DND-41 (cell line): ENCODE data around the gene LGALS3BP.

ENCODE experiments used
- EZH2 ChIP-seq: IDR thresholded peaks from 3 replicates; pipeline ENCODE4 v1.6.1; 2012; ENCODE audit warnings: borderline replicate concordance, low read depth, mild to moderate bottlenecking, moderate library complexity, low read length, inconsistent platforms; ENCODE audit not compliant: severe bottlenecking
- TF ChIP-seq, protein P1 (sequence below): IDR thresholded peaks from 2 replicates; pipeline ENCODE4 v1.5.1; 2012; ENCODE audit warnings: borderline replicate concordance, low read length, moderate library complexity, mild to moderate bottlenecking; ENCODE audit not compliant: poor library complexity, severe bottlenecking; ENCODE audit errors: extremely low read depth

DNA sequence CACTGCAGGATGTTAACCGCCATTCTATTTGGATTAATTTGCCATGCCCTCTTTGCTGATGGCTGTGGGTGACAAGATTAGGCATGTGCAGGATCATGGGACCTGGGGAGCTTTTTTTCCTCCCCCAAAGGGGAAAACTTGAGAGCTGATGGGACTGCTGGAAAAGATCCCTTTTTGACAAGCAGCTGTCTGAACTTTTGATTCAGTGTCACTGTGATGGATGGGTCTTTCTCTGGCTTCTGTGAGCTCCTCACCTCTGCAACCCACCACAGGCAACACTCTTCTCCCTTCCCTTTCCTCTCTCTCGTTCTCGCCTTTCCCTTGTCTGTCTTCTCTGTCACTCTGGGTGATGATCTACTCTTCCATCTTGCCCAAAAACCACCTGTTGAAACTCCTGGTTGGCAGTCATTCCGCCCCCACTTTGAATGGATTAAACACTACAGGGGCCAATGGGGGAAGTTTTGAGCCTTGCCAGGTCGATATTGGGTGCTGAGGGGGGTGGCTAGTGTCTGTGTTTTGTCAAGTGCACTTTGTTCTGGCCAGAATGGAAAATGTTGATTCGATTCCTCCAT lies 32.9 kb upstream of the LGALS3BP start:
- TF ChIP-seq, protein P1, sequence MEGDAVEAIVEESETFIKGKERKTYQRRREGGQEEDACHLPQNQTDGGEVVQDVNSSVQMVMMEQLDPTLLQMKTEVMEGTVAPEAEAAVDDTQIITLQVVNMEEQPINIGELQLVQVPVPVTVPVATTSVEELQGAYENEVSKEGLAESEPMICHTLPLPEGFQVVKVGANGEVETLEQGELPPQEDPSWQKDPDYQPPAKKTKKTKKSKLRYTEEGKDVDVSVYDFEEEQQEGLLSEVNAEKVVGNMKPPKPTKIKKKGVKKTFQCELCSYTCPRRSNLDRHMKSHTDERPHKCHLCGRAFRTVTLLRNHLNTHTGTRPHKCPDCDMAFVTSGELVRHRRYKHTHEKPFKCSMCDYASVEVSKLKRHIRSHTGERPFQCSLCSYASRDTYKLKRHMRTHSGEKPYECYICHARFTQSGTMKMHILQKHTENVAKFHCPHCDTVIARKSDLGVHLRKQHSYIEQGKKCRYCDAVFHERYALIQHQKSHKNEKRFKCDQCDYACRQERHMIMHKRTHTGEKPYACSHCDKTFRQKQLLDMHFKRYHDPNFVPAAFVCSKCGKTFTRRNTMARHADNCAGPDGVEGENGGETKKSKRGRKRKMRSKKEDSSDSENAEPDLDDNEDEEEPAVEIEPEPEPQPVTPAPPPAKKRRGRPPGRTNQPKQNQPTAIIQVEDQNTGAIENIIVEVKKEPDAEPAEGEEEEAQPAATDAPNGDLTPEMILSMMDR = no peak
- no peak for TF ChIP-seq EZH2
